NK-92 treated with Interleukin-12 subunit alpha and Interleukin-12 subunit beta, amount 100 ng/mL, for 24 hours (cell line): Measurements from ENCODE around the gene SPC25.

Experiments
- DNase-seq: peaks from one replicate; lab custom pipeline; 2025; lab: John Stamatoyannopoulos, UW

The SPC25 gene

GRCh38 chr2:168841445-168841844 is 48.8 kb downstream of the SPC25 start:
- no peak for DNase-seq

- no peak for DNase-seq
These were observed 54.3 kb downstream of the SPC25 start for GRCh38 chr2:168835969-168836368.

GRCh38 chr2:168831662-168832061 is 58.6 kb downstream of the SPC25 start:
- no peak for DNase-seq

- no peak for DNase-seq
These were observed 59.3 kb downstream of the SPC25 start for GRCh38 chr2:168830958-168831357.

GRCh38 chr2:168825126-168825525 is 65.1 kb downstream of the SPC25 start:
- no peak for DNase-seq

- DNase-seq = no peak
These were observed 68.2 kb downstream of the SPC25 start for GRCh38 chr2:168821992-168822391.

GRCh38 chr2:168821577-168821976 is 68.7 kb downstream of the SPC25 start:
- DNase-seq = no peak
